ENCODE results near the gene SLC5A3. TPM values are rescaled to one million over a fixed set of nuclear protein-coding genes. Genes with fewer than 3 reads are reported as not detected.

Gene SLC5A3
- total RNA-seq, 1 experiment from 2014 or later = 12.3 TPM

- H2AFZ ChIP-seq (ENCODE audit: low read length) = no peak overlapping the region
- H2AK5ac ChIP-seq (ENCODE audit: insufficient read length, low read length) = no peak overlapping the region
- H4K20me1 ChIP-seq (ENCODE audit: control insufficient read depth, insufficient read depth, insufficient read length) = no peaks in the 10 kb centered on the region
- no peak overlapping the region for H3K4ac ChIP-seq (ENCODE audit: low read depth, low read length)
- WGBS (ENCODE audit: extremely low coverage, insufficient read length, low lambda C conversion rate) = no CpG with 5 or more reads among the region's 32 CpGs
- H2BK120ac ChIP-seq (ENCODE audit: low read depth, low read length, poor library complexity, severe bottlenecking) = no peak overlapping the region
- H2BK12ac ChIP-seq (ENCODE audit: insufficient read length, low read depth, low read length) = no peak overlapping the region
- no peak overlapping the region for H3T11ph ChIP-seq (ENCODE audit: low read length)
- H3K79me1 ChIP-seq (ENCODE audit: insufficient read depth, low read depth, low read length, poor library complexity, severe bottlenecking) = peaks cover 3% of the 10 kb centered on the region
- H3K4me1 Mint-ChIP-seq = peaks cover 28 to 32% of the 10 kb centered on the region in 2 experiments
- H2BK15ac ChIP-seq (ENCODE audit: low read depth, low read length) = no peak overlapping the region
- no peak overlapping the region for H4K91ac ChIP-seq (ENCODE audit: insufficient read length, low read depth, low read length)
- H3K9ac ChIP-seq (ENCODE audit: extremely low read depth, insufficient read length, low read length) = peak overlapping the region; percentile 21
- no peak overlapping the region for H2BK20ac ChIP-seq (ENCODE audit: low read depth, low read length, poor library complexity, severe bottlenecking)
- peaks cover 12% of the 10 kb centered on the region for H3K23me2 ChIP-seq (ENCODE audit: insufficient read length, low read depth, low read length, poor library complexity, severe bottlenecking)
- H3K27ac ChIP-seq (ENCODE audit: insufficient read length, low read depth, low read length) = no peak overlapping the region
- H3K27me3 ChIP-seq (ENCODE audit: insufficient read depth, low read length) = no peaks in the 10 kb centered on the region
- peaks cover 7 to 23% (median 16%) of the 10 kb centered on the region in 3 experiments; a peak in 6 of 7 replicates for H3K36me3 Mint-ChIP-seq (ENCODE audit: insufficient read depth in 1 of 3, low read depth in 3 of 3)
- H3K4me2 ChIP-seq (ENCODE audit: insufficient read depth, insufficient read length, low read length) = peak overlapping the region; percentile 88
- peak overlapping the region; percentile 25 to 97 (median 95); a peak in 5 of 7 replicates for H3K27ac Mint-ChIP-seq
- H3K18ac ChIP-seq (ENCODE audit: insufficient read length, low read depth, low read length) = no peak overlapping the region
- no peak overlapping the region for H4K8ac ChIP-seq (replicated peaks; ENCODE audit: insufficient read length, low read depth, low read length)
- H3K56ac ChIP-seq (ENCODE audit: insufficient read length, low read depth, low read length) = no peak overlapping the region
- H4K5ac ChIP-seq (ENCODE audit: insufficient read length, low read depth, low read length) = no peak overlapping the region
- H3K23ac ChIP-seq (ENCODE audit: insufficient read length, low read depth, low read length) = no peak overlapping the region
- peaks cover 5% of the 10 kb centered on the region for H3K4me1 ChIP-seq (ENCODE audit: insufficient read depth, low read length)
- no peak overlapping the region; the same call in 1 of the 2 replicates for H3K14ac ChIP-seq (ENCODE audit: insufficient read depth, low read length)
- TF ChIP-seq CTCF (conservative IDR thresholded peaks at IDR 0.05) = peak; percentile 30; the same call in 2 of the 3 replicates
- no peaks in the 10 kb centered on the region; a peak in 1 of 5 replicates for H3K9me3 Mint-ChIP-seq
- peak overlapping the region; percentile 94 to 97 for H3K4me3 Mint-ChIP-seq
- H3K9me3 ChIP-seq (ENCODE audit: control insufficient read depth, low read depth, low read length) = no peaks in the 10 kb centered on the region
- no peak for DNase-seq
- H3K27me3 Mint-ChIP-seq (ENCODE audit: low read depth) = peaks cover 11% of the 10 kb centered on the region
- no peak overlapping the region for H2BK5ac ChIP-seq (ENCODE audit: insufficient read length, low read length)
- peaks cover 16% of the 10 kb centered on the region; the same call in 1 of the 2 replicates for H3K79me2 ChIP-seq (ENCODE audit: insufficient read depth, low read length)
Measured at GRCh38 chr21:34074283-34075090, 1.1 kb downstream of the SLC5A3 start.
